HCT116 (cell line): ENCODE data around the gene LRRC72.

Experiments used
- ATF3 ChIP-seq: IDR thresholded peaks from 2 replicates; pipeline ENCODE4 v1.6.1; 2012
- CBX3 ChIP-seq: IDR thresholded peaks from 2 replicates; pipeline ENCODE4 v1.6.1; 2012; ENCODE audit warnings: low read depth
- CTCF ChIP-seq, 3 experiments: fragments of 200-600 bp in 1 of 3; sonication (generic) in 1 of 3; IDR thresholded peaks in 2 of 3; conservative IDR thresholded peaks in 1 of 3; 2 replicates each; pipeline ENCODE4 v1.5.1; 2012 to 2017; ENCODE audit warnings: low read depth in 2 of 3, low read length in 2 of 3, antibody characterized with exemption in 1 of 3, borderline replicate concordance in 1 of 3, control low read depth in 1 of 3, mild to moderate bottlenecking in 1 of 3, mixed read lengths in 1 of 3, mixed run types in 1 of 3, moderate library complexity in 1 of 3; ENCODE audit not compliant: insufficient read depth in 1 of 3
- ELF1 ChIP-seq: IDR thresholded peaks from 2 replicates; pipeline ENCODE4 v1.6.1; 2012; ENCODE audit warnings: low read depth, borderline replicate concordance
- FOSL1 ChIP-seq: IDR thresholded peaks from 2 replicates; pipeline ENCODE4 v1.6.1; 2012; ENCODE audit warnings: low read depth
- MAX ChIP-seq: IDR thresholded peaks from 2 replicates; pipeline ENCODE4 v1.6.1; 2012
- POLR2A ChIP-seq: IDR thresholded peaks from 2 replicates; pipeline ENCODE4 v1.7.0; 2011; ENCODE audit warnings: borderline replicate concordance; ENCODE audit not compliant: insufficient read depth, insufficient read length; ENCODE audit errors: extremely low read depth
- POLR2AphosphoS5 ChIP-seq: IDR thresholded peaks from 2 replicates; pipeline ENCODE4 v1.6.1; 2011; ENCODE audit warnings: mild to moderate bottlenecking, low read depth, low read length, moderate library complexity
- RAD21 ChIP-seq: IDR thresholded peaks from 2 replicates; pipeline ENCODE4 v1.6.1; 2012; ENCODE audit warnings: low read depth, mild to moderate bottlenecking
- REST ChIP-seq: IDR thresholded peaks from 2 replicates; pipeline ENCODE4 v1.6.1; 2012; ENCODE audit warnings: low read depth
- SIN3A ChIP-seq: IDR thresholded peaks from 2 replicates; pipeline ENCODE4 v1.6.1; 2012; ENCODE audit warnings: low read depth
- YY1 ChIP-seq: IDR thresholded peaks from 2 replicates; pipeline ENCODE4 v1.6.1; 2011; ENCODE audit warnings: low read length, low read depth, moderate library complexity, mild to moderate bottlenecking; ENCODE audit not compliant: insufficient replicate concordance; ENCODE audit errors: extremely low read depth
- ZFX ChIP-seq: fragments of 450-650 bp; IDR thresholded peaks from 2 replicates; pipeline ENCODE4 v1.6.1; 2017
- ZNF274 ChIP-seq: fragments of 200-500 bp; sonication (Bioruptor generic); IDR thresholded peaks from 2 replicates; pipeline ENCODE4 v1.6.1; 2014; ENCODE audit warnings: mild to moderate bottlenecking, low read depth, low read length, inconsistent platforms

- no peak for TF ChIP-seq CTCF (IDR thresholded peaks at IDR 0.05 in 2 of 3, conservative IDR thresholded peaks at IDR 0.05 in 1 of 3; ENCODE audit: borderline replicate concordance in 1 of 3, insufficient read depth in 1 of 3, low read depth in 2 of 3, low read length in 2 of 3)
- TF ChIP-seq POLR2A: no peak
- no peak for TF ChIP-seq ZNF274
- TF ChIP-seq ELF1: no peak
- TF ChIP-seq ATF3: no peak
- no peak for TF ChIP-seq FOSL1
- TF ChIP-seq RAD21: no peak
- no peak for TF ChIP-seq REST
- TF ChIP-seq MAX: no peak
- TF ChIP-seq YY1: no peak
- no peak for TF ChIP-seq POLR2AphosphoS5
- TF ChIP-seq ZFX: no peak
- TF ChIP-seq SIN3A: no peak
- TF ChIP-seq CBX3: no peak
These were observed at the start of gene LRRC72 for GRCh38 chr7:16526742-16527540.
